K562 (cell line): Measurements from ENCODE around the gene SNX12. TPM values are rescaled to one million over a fixed set of nuclear protein-coding genes. Genes with fewer than 3 reads are reported as not detected.

Experiments used
- CHAMP1 ChIP-seq: fragments of 450-650 bp; IDR thresholded peaks from 2 replicates; pipeline ENCODE4 v1.6.1; 2016; ENCODE audit warnings: mild to moderate bottlenecking
- MAZ ChIP-seq, 2 experiments: fragments of 450-650 bp in 1 of 2; sonication (generic) in 1 of 2; formaldehyde crosslinking; IDR thresholded peaks in 1 of 2; conservative IDR thresholded peaks in 1 of 2; 2 replicates each; pipeline versions ENCODE4 v1.4.0 to v1.5.0; 2020; ENCODE audit warnings: mild to moderate bottlenecking in 1 of 2, missing genetic modification reagents in 1 of 2
- MITF ChIP-seq: IDR thresholded peaks from 2 replicates; pipeline ENCODE4 v1.6.1; 2014; ENCODE audit warnings: antibody characterized with exemption
- NFATC3 ChIP-seq: fragments of 450-650 bp; IDR thresholded peaks from 2 replicates; pipeline ENCODE4 v1.6.1; 2017; ENCODE audit warnings: mild to moderate bottlenecking
- NR0B1 ChIP-seq: fragments of 450-650 bp; IDR thresholded peaks from one replicate; pipeline ENCODE4 v1.6.1; 2018; ENCODE audit warnings: mild to moderate bottlenecking, moderate library complexity; ENCODE audit not compliant: partially characterized antibody
- POU5F1 ChIP-seq: fragments of 150-350 bp; IDR thresholded peaks from 2 replicates; pipeline ENCODE4 v1.6.1; 2014; ENCODE audit warnings: borderline replicate concordance, low read length, low read depth, mild to moderate bottlenecking; ENCODE audit not compliant: partially characterized antibody
- RNF219 ChIP-seq: fragments of 250-450 bp; sonication (Bioruptor Pico); IDR thresholded peaks from 2 replicates; pipeline ENCODE4 v1.5.0; 2022; ENCODE audit warnings: mild to moderate bottlenecking
- RREB1 ChIP-seq: fragments of 250-450 bp; sonication (Bioruptor Pico); IDR thresholded peaks from 2 replicates; pipeline ENCODE4 v1.4.0; 2020
- ZBTB9 ChIP-seq: fragments of 450-650 bp; formaldehyde crosslinking; IDR thresholded peaks from 2 replicates; pipeline ENCODE4 v1.4.0; 2020; ENCODE audit warnings: mild to moderate bottlenecking, moderate library complexity
- ZNF253 ChIP-seq: fragments of 250-450 bp; sonication (Bioruptor Pico); conservative IDR thresholded peaks from 2 replicates; pipeline ENCODE4 v1.6.1; 2021; ENCODE audit warnings: mild to moderate bottlenecking
- polyA plus RNA-seq, 8 experiments: library from polyadenylated mRNA; depleted of rRNA in 4 of 8; stranded (reverse) in 5 of 8; unstranded in 3 of 8; fragments of >200 nt; fragmentation: Nextera tagmentation in 2 of 8; fragmentation: Illumina TruSeq in 1 of 8; extraction: Ambion mirVana in 2 of 8; extraction: Trizol in 1 of 8; gene quantifications; 2 replicates each; pipeline versions ENCODE4 v1.2.1 to v1.2.3, GENCODE V29; 2011 to 2014; ENCODE audit warnings: inconsistent platforms in 1 of 8, missing spikeins in 1 of 8
- total RNA-seq, 7 experiments: library from RNA; depleted of rRNA in 6 of 7; stranded (reverse); fragments of >200 nt in 6 of 7; fragmentation: Illumina TruSeq in 2 of 7; extraction: Trizol in 2 of 7; gene quantifications; 2 replicates each; pipeline versions ENCODE4 v1.2.1 to v1.2.3, GENCODE V29; 2011 to 2021; ENCODE audit warnings: low replicate concordance in 1 of 7

SNX12 gene
- total and polyA plus RNA-seq, 9 of the 15 experiments (the other 6 are each of a cell fraction or from before 2014, with no cell fraction given) = 12.7 to 50.3 (median 37.1) TPM

- no peak for TF ChIP-seq NR0B1
- TF ChIP-seq POU5F1 = no peak
- peak; percentile 11; the same call in 1 of the 2 replicates for TF ChIP-seq RREB1
- no peak; the same call in 1 of the 2 replicates for TF ChIP-seq CHAMP1
- peak; percentile 79 for TF ChIP-seq MITF
- TF ChIP-seq ZBTB9 (CRISPR knock-in tag) = 0 out of 2 replicates have a peak, but pooled peaks have one; percentile 44
- no peak for TF ChIP-seq ZNF253 (CRISPR knock-in tag)
- peak; percentile 53 to 60; a peak in 1 of 4 replicates for TF ChIP-seq MAZ (CRISPR knock-in tag; conservative IDR thresholded peaks at IDR 0.05 in 1 of 2, IDR thresholded peaks at IDR 0.05 in 1 of 2)
- no peak for TF ChIP-seq NFATC3
- TF ChIP-seq RNF219 (CRISPR knock-in tag) = no peak
Observed at GRCh38 chrX:71068044-71068918, at the start of gene SNX12 (continued).
